Stimulated activated CD4-positive, alpha-beta T cell treated with anti-CD3 and anti-CD28 coated beads, TNF-alpha, amount 100 ng/mL, for 4 hours (primary cell): ENCODE measurements around the gene HUS1.

Experiments
- DNase-seq, 3 experiments: peaks; one replicate each; pipeline ENCODE4 v3.0.0-alpha.2; 2020; ENCODE audit warnings: low read depth in 3 of 3

The HUS1 gene

GRCh38 chr7:47979832-47980181 is 392 bp upstream of the HUS1 start:
- no peak for DNase-seq

- no peak for DNase-seq
Measured at GRCh38 chr7:47978790-47979144, 648 bp downstream of the HUS1 start.

GRCh38 chr7:47973739-47974138 is 5.7 kb downstream of the HUS1 start:
- DNase-seq, result no peak

- no peak for DNase-seq
Measured at GRCh38 chr7:47970761-47971160, 8.7 kb downstream of the HUS1 start.

- DNase-seq, result peak in 2 of 3 experiments; percentile 20
Measured at GRCh38 chr7:47968847-47969774, 10.3 kb downstream of the HUS1 start.

GRCh38 chr7:47967708-47968107 is 11.7 kb downstream of the HUS1 start:
- no peak for DNase-seq

- DNase-seq, result no peak
Measured at GRCh38 chr7:47967123-47967522, 12.3 kb downstream of the HUS1 start.

GRCh38 chr7:47965456-47965855 is 14.0 kb downstream of the HUS1 start:
- DNase-seq, result no peak

- DNase-seq, result no peak
Measured at GRCh38 chr7:47962262-47962661, 17.2 kb downstream of the HUS1 start.

- no peak for DNase-seq
Measured at GRCh38 chr7:47957156-47957555, 22.3 kb downstream of the HUS1 start.

GRCh38 chr7:47956220-47956619 is 23.2 kb downstream of the HUS1 start:
- DNase-seq, result no peak

- DNase-seq, result no peak
Measured at GRCh38 chr7:47954231-47954911, 25.0 kb downstream of the HUS1 start.

- no peak for DNase-seq
Measured at GRCh38 chr7:47953822-47954221, 25.6 kb downstream of the HUS1 start.

- no peak for DNase-seq
Measured at GRCh38 chr7:47952224-47952623, 27.2 kb downstream of the HUS1 start.

GRCh38 chr7:47951374-47951773 is 28.0 kb downstream of the HUS1 start:
- DNase-seq, result no peak

GRCh38 chr7:47950714-47951113 is 28.7 kb downstream of the HUS1 start:
- DNase-seq, result no peak

GRCh38 chr7:47949703-47950102 is 29.7 kb downstream of the HUS1 start:
- no peak for DNase-seq

- no peak for DNase-seq
Measured at GRCh38 chr7:47948141-47948790, 31.1 kb downstream of the HUS1 start, which contains the start of gene PKD1L1. TSS of gene PKD1L1 (minus strand) at chr7:47948466. CDS start at chr7:47948440, 26 bp downstream.

- no peak for DNase-seq
Measured at GRCh38 chr7:47947355-47947749, 32.1 kb downstream of the HUS1 start.

- DNase-seq, result no peak
Measured at GRCh38 chr7:47946581-47947354, 32.6 kb downstream of the HUS1 start.

- peak; percentile 46 to 56 (median 54) for DNase-seq
Measured at GRCh38 chr7:47945261-47946015, 34.0 kb downstream of the HUS1 start.
